DMS79 (cell line): ENCODE data around the gene DAPP1.
"Not testable (repeated sequence)": the region's sequence is repeated elsewhere in the genome, so short reads cannot be mapped to it uniquely, and the experiment has no call there.

Experiments used
- DNase-seq: peaks from one replicate; lab custom pipeline; 2025; lab: John Stamatoyannopoulos, UW

Gene DAPP1, protein sequence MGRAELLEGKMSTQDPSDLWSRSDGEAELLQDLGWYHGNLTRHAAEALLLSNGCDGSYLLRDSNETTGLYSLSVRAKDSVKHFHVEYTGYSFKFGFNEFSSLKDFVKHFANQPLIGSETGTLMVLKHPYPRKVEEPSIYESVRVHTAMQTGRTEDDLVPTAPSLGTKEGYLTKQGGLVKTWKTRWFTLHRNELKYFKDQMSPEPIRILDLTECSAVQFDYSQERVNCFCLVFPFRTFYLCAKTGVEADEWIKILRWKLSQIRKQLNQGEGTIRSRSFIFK

DNA sequence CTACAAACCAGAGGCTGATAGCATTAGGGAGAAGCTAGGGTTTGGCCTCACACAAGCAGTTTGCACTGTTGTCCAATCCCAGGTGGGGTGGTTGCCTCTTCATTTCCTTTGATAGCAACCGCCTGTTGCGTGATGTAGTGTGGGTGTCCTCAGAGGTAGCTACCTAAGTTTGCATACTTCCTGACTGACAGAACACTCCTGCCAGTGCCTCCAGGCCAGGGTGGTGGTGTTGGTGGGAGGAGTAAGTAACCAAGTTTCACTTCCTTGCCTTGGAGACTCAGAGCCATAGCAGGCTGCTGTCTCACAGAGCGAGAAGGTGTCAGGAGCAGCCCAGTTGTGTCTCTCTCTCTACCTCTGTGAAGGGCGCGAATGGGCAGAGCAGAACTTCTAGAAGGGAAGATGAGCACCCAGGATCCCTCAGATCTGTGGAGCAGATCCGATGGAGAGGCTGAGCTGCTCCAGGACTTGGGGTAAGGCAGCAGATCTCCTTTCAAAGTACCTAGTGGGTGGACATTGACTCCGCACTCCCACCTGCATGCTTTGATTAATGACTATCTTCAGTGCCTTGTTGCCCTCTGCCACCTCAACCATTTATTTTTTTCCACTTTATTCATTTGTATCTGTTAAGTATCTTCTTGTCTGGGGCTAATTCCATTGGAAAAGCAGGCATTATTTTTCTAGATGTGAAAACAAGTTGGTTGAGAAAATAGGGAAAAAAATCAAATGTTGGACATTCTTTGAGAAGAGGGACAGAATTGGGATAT lies at the start of gene DAPP1:
Gene DAPP1 (plus strand): TSS at position 283 of the 764 bp plus-strand sequence. CDS start 87 bp downstream, at position 370.
- DNase-seq: no peak

DNA sequence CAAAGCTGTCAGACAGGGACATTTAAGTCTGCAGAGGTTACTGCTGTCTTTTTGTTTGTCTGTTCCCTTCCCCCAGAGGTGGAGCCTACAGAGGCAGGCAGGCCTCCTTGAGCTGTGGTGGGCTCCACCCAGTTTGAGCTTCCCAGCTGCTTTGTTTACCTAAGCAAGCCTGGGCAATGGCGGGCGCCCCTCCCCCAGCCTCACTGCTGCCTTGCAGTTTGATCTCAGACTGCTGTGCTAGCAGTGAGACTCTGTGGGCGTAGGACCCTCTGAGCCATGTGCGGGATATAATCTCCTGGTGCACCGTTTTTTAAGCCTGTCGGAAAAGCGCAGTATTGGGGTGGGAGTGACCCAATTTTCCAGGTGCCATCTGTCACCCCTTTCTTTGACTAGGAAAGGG lies 45.8 kb upstream of the DAPP1 start:
- not testable (repeated sequence) for DNase-seq

DNA sequence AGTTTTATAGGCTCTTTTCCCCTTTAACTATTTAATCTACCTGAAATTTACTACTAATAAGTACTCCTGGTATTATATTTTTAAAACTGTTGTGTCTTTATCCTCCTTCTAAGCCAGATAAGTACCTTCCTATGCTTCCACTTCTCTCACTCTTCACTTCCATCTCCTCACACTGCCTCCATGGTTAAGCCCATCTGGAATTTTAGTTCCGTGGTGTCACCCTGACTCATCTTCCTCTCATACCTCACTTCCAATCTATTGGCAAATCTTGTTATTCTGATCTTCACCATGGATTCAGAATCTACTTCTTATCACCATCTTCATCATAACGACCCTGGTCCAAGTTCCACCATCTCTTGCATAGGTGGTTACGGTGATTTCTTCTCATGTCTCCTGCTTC lies 32.7 kb upstream of the DAPP1 start:
- no peak for DNase-seq

DNA sequence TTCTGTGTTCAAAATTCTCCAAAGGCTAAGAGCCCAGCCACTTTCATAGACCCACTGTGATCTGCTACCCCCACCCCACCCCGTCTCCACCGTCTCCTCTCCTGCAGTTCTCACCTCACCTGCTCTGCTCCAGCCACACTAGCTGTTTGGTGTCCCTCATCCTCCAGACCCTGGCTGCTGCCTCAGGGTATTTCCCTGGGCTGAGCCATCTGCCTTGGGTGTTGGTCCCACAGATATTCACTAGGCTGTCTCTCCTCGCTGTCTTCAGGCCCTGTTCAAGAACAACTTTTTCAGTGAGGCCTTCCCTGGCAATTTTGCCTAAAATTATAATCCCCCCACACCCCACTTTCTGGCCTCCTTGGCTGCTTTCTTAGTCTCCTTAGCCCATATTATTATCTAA lies 31.8 kb upstream of the DAPP1 start:
- DNase-seq: no peak

DNA sequence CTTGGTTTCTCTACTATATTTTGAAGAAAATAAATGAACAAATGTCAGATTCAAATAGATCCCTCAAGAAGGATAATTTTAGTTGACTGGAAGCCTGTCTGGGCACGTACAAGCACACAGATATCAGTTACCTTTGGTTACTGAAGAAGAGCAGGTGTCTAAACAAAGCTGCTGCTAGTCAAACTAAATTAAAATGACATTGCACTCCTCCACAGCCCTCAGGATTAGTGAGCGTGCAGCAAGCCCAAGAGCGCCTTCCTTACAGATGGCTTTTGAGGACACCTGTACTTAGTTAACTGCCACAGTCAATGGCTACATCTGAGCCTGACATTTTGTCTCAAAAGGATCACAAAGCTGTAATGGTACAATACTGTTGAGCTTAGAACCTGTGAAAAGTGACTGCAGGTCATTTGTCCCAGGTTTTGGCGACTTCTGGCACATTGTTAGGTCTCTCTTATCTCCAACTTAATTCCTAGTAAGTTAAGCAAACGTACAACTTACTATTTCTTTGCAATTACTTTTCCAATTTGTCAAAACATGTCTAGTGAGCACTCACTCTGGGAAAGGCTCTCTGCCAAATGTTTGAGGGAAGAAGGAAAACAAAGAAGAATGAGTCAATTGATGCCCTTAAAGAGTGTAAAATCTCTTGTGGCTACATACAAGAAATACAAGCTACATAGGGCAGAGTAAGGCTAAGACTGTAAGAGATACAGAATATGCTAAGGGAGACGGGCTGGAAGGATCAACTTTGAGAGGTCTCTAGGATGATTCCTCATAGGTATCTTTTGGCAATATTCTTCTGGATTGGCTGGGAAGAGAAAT lies 25.6 kb upstream of the DAPP1 start:
- DNase-seq: peak; percentile 56

DNA sequence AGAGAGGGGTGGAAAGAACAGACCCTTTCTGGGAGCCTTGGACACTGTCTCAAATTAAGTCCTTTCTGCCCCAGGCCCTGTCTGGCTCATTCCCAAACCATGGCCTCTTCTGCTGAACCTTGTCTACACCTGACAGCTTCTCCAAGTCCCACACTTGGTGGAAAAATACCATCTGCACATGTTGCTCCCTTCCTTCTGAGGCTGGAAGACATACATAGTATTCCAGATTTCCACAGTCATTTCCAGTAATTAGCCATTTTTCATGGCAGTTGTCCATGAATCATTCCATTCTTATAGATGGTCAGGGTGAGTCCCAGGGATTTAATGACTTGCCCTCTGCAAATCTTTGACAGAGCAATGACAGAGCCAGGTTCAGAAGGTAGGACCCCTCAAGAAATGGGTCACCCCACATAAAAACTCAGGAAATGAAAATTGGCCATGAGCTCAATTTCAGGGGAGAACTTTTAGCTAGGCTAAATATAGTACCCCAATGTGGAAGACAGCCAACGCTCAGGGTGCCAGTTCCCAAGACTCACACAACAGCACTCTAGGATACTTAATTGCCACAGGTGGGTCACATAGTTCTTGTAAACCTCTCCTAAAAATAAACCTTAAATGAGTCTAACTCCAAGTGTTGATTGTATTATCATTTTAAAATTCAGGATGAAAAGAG lies 16.2 kb upstream of the DAPP1 start:
- DNase-seq: no peak

DNA sequence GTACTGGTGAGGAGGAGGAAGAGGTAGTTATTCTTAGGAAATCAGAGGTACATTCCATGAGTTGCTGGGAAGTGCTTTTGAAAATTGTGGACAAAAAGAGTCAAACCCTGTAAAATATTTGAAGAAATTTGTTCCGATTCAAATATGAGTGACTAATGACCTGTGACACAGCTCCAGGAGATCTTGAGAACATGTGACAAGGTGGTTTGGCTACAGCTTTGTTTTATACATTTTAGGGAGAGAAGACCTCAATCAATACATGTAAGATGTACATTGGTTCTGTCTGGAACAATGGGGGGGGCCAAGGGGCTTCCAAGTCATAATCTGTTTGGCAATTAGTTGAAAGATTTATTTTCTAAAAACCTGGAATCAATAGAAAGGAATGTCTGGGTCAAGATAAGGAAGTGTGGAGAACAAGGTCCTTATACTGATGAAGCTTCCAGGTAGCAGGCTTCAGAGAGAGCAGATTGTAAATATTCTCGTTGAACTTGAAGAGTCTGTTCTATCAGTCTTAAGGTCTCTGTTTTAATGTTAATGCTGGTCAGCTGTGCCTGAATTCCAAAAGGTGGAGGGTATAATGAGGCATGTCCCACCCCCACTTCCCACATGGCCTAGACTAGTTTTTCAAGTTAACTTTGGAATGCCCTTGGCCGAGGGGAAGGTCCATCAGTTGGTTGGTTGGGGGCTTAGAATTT lies 15.5 kb upstream of the DAPP1 start:
- no peak for DNase-seq

DNA sequence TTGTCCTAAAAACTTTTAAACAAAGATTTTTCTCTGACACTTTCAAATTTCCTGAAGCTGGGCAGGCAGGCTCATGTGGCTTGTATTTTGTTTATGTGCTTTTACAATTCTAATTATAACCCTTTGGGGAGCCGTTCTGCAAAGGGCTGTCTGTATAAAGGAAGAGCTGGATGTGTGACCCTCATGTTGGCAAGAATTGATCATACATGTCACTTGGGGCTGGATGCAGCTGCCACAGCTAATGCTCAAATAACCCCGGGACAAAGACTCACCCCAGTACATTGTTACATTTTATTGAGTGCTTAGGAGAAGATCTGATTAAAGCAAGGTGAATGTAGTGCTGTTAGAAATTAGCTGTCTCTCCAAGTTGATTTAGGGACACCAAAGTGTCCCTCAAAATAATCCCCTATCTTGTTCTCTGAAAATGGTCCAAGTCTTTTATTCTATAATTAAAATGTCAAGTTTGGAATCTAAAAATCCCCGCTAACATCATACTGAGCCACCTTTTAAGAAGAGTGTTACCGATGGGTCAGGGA lies 13.0 kb upstream of the DAPP1 start:
- DNase-seq: no peak

DNA sequence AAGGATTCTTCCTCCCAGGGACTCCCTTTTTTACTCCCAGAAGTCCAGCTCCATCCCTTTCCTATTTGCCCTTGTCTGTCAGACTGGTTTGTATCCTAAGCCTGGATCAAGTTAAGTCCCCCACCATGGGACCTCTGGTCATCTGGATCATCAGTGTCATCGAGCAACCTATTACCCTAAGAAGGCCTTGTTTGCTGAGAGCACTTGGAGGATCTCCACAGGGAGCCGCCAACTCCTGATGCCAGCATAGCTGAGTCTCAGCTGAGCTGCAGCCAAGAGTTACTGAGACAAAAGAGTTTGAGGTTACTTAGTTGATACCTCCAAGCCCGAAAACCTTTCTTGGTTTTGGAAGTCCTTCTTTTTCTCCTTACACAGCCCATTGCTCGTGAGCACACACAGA lies 10.1 kb upstream of the DAPP1 start:
- DNase-seq: no peak

DNA sequence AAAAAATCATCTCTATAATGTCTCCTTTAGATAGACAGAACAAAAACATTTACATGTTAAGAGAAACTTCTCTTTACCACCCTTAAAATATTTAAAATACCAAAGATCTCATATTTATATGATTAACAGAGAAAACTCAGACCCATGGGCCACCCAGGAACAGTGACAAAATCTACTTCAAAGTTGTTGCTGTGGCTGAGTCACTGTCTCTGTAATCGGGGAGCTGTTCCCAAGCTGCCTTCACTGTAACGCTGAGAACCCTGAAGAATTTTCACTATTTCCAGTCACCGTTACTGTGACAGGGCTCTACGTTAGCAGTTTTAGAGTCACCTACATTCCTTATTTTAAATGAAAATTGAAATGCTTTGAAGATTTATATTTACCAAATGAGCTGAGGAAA lies 9.0 kb upstream of the DAPP1 start:
- no peak for DNase-seq

DNA sequence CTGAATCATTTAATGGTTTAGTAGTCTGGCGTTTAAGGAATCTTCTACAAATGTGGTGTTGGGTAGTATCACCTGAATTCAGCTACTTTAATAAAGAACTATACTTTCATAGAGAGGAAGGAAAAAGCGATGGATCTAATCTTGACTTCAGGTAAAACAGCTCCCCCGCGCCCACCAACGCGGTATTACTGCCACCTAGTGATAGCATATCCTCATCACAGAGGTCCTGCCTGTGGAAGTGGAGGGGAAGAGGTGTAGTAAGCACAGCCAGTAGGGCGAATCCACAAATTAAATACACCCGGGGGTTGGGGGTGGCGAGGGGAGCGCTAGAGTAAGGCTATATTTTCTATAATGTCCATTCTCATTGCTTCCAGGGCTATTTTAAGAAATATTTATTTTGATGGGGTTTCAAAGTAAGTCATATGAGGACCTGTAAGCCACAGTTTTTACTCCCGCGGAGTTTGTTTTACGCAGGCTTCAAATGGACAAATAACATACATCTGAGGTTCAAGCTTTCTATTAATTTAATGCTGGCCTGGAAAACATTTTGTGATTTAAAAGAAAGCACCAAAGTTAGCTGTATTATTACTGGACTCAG lies 8.3 kb upstream of the DAPP1 start:
- DNase-seq: no peak

DNA sequence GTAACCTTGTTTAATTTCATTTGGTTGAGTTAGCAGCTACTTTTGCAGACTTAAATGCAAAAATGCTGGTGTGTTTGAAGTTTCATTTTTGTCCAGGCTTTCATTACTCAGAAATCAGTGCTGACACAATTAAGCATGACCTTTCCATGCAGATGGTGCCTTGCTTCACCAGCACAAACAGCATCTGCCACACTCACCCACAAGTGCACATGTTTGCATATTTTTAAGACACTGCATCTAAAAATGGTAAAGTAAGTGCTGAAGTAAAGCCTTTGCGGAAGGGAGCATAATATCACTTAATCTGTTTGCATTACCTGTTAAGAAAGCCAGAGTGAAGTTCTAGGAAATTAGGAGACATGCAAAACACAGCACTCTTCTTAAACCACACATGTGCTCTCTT lies 7.3 kb upstream of the DAPP1 start:
- no peak for DNase-seq

DNA sequence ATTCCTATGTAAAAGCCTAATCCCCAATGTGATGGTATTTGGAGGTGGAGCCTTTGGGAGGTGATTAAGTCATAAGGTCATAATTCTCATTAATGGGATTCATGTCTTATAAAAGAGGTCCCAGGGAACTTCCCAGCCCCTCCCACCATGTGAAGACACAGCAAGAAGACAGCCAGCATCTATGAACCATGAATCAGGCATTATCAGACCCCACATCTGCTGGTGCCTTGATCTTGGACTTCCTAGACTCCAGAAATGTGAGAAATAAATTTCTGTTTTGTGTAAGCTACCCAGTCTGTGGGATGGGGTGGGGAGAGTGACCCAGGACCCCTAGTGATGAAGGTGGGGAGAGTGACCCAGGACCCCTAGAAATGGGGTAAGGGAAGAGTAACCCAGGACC lies 6.1 kb upstream of the DAPP1 start:
- no peak for DNase-seq

DNA sequence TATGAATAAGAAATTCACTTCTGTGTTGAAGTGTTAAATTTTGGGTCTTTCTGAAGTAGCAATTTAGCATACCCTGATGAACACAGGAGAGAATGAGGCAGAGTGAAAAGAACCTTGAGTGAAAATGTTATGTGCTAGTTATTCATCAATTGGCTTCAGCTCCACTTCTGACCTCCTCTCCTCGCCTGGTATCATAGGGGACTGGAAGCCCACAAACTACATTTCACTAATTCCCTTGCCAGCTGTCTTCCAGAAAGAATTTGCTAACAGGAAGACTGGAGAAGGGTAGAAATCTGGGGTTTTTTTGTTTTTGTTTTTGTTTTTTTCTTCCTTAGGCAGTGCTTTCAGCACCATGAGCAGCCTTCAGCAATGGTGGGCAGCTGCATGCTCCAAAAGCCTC lies 5.5 kb upstream of the DAPP1 start:
- no peak for DNase-seq

DNA sequence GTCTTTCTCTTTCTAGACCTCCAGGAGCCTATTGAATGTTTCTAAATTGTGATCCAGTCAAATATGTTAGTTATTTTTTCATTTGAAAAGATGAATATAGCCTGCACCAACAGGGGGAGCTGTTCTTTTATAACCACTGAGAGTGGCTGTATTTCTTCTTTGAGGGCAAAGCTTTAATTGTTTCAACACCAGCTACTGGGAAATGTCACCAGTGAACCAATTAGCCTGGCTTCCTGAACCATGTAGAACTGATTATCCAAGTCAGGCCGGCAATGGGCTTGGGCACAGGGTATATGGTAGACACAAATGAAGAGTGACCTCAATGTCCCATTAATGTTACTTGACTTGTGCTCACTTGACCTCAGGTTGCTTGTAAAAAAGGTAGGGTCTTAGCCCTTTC lies 4.8 kb upstream of the DAPP1 start:
- no peak for DNase-seq

DNA sequence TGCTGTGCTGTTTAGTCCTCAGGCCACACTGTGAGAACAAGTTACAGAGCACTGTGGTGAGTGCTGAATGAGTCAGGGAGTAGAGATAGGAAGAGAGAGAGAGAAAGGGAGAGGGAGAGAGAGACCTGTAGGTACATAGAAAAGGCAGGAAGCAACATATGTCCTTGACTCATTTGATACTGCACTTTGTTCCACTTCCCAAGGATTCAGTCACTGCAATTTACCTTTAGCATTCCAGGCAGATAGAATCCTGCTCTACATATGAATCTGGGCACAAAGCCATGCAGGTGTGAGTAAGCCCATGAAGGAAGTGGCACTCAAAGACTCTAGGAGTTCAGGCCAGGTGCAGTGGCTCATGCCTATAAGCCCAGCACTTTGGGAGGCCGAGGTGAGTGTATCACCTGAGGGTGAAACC lies 1.0 kb upstream of the DAPP1 start:
- DNase-seq: peak; percentile 80

DNA sequence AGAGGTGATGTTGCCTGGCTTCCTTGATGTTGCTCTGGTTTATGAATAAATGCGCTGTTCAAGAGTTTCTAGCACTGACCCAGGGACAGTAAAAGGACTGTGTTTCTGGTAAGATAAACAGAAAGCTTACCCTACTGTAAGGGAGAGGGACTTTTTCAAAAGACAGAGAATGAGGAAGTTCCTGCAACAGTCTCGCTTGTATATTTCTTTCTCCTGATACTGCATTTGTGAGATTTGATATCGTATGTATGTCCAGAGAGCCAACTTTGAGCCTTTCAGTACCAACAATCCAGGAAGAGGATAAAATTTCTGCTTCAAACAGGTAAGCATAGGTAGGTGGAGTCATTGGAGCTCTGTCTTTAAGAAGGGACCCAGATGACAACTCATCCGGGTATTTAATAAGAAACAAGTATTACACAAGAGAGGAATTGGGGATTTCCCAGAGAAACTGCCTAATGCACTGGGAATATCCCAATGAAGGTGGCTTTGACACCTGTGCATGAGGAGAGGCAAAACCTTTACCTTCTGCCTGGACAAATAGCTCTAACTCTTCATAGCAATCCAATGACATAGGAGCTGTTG lies 773 bp downstream of the DAPP1 start:
- no peak for DNase-seq

DNA sequence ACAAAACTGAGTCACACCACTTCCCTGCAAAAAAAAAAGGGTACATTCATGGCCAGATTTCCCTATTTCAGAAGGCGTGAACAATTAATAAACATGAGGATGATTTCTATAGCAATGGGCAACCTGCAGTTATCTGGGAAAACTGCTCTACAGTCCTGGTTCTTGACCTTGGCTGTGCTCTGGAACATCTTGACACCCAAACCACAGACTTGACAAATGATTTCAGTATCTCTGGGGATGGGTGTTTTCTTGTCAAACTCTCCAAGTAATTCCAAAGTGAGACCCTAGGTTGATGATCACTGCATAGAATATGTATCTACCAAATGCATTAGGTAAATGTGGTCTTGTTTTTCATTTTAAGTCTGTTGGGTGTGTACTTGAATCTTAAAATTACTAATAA lies 2.0 kb downstream of the DAPP1 start:
- no peak for DNase-seq

DNA sequence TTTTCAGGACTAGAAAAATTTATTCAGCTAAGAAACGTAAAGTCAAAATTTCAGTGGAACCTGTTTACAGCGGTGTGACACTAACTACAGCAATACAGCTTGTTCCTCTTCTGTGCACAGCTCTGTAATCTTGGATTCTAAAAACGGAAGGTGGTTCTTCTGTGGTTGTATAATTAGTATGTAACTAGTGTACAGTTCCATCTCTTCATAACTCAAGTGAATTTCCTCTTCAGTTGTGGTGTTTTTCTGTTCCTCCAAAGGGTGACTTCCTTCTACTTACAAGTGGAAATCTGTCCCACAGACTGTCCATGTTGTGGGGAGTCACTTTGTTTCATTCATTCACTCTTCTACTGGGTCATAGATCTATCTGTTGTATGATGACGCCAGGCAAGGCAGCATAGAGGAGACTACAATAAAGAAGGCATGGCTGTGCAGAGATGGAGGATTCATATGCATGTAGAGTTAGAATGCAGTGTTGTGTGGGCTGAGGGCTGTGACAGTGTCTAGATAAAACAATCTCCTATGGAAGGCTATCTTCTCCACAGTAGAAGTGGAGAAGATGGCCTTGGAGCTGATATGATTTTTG lies 5.4 kb downstream of the DAPP1 start:
- DNase-seq: no peak

DNA sequence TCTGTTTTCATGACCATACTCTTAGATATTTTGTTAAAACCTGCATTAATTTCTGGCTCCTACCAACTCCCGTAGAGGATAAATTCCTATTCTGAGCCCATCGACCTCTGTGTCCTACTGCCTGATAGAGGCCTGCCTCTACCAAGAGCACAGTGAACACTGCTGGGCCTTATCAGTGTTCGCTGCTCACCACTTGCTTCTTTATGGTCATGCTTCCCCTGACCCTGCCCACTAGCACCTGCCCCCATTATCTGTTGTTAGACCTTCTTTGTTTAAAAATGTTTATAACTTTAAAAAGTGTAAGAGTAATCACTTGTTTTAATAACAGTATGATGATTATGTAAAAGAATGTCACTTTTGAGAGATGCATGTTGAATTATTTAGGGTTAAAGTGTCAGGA lies 6.1 kb downstream of the DAPP1 start:
- no peak for DNase-seq
